Activated CD4-positive, alpha-beta T cell treated with anti-CD3 and anti-CD28 coated beads, Interleukin-2, amount 50 U/mL, for 16 hours (primary cell): ENCODE measurements around the gene TMEM207.
A peak's percentile ranks its signal among the peaks of the same experiment; 100 is the strongest.

Experiments
- DNase-seq: peaks from one replicate; pipeline ENCODE4 v3.0.0-alpha.2; 2020

TMEM207 gene

DNA sequence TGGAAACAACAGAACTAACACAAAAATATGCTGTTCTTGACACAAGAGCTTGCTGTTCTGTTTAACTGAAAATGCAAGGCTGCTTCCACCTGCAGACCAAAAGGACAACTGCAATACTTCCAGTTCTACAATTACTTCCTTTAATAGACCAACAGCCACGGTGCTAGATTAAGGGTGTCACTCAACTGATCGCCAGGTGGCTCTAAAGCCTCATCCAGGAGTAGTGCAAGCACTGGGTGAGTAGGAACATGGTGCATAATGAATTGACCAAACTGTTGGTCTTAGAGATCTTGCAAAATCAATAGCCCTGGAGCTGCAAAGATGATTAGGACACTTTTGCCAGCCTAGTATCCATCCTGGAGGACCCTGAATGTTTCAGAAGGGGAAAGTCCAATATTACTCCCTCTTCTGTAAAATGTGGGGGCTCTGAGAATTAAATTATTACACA is 65.4 kb downstream of the TMEM207 start:
- peak; percentile 21 for DNase-seq

DNA sequence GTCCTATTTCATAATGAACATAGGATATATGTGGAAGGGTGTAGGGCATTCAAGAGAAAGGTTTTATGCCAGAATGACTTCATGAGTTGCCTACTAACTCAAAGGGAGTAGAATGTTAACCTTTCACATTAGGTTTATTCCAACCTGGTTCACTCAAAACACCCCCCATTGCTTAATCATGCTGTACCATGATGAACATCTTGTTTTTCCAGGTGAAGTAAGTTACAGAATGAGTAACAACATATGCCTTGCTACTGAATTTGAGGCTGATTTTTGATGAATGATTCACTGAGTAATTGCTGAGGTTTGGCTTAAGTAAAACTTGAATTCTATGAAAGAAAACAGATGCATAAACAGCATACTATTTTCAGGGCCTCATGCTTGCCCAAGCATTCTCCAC is 67.6 kb downstream of the TMEM207 start:
- DNase-seq = peak; percentile 6

DNA sequence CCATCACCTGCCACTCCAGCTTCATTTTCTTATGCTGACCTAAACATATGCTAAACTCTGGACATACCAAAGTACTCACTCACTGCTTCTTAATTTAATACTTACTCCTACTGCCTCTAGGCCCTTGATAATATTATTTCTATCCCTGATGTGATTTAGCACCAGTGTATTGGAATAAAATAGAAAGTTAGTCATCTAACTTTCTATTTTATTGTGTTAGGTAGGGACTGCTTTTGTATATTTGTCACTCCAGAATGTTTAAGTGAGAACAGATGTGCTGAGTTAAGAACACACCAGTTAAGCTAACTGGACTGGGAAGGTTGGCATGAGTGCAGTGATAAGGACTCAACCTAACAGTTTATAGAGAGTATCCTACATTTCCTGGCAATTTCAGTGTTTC is 68.3 kb downstream of the TMEM207 start:
- no peak for DNase-seq

DNA sequence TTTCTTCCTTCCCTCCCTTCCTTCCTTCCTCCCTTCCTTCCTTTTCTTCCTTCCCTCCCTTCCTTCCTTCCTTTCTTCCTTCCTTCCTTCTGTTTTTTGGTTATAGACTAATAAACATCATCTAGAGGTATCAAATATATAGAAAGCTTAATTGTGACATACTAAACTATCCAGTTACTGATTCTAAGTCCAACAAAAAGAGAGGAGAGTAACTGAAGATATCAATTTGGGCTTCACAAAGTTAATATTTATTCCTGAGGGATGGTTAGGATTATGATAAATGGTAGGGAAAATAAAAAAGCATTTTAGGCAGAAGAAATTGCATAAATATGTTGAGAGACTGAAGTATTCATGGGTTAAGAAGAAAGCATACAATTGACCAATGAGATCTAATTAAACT is 69.5 kb downstream of the TMEM207 start:
- DNase-seq = no peak
